Skeletal muscle satellite cell (primary cell): Measurements from ENCODE around the gene EPHA6.
A peak's percentile ranks its signal among the peaks of the same experiment; 100 is the strongest.

ENCODE experiments used
- H3K27me3 ChIP-seq: 2 replicates; pipeline ENCODE4 v1.7.0; 2013; ENCODE audit warnings: low read length; ENCODE audit not compliant: control insufficient read depth, insufficient read depth
- H3K36me3 ChIP-seq: 2 replicates; pipeline ENCODE4 v1.7.0; 2013; ENCODE audit warnings: mild to moderate bottlenecking, control low read depth, low read length; ENCODE audit not compliant: insufficient read depth
- H3K4me1 ChIP-seq: 2 replicates; pipeline ENCODE4 v1.7.0; 2013; ENCODE audit warnings: low read length; ENCODE audit not compliant: control insufficient read depth, insufficient read depth
- H3K4me2 ChIP-seq: 2 replicates; pipeline ENCODE4 v1.7.0; 2013; ENCODE audit warnings: mild to moderate bottlenecking, low read length
- H3K4me3 ChIP-seq: 2 replicates; pipeline ENCODE4 v1.7.0; 2013; ENCODE audit warnings: low read length
- H3K9ac ChIP-seq: 2 replicates; pipeline ENCODE4 v1.7.0; 2013; ENCODE audit warnings: mild to moderate bottlenecking, low read depth, low read length, moderate library complexity
- H3K9me3 ChIP-seq: replicated peaks from 2 replicates; pipeline ENCODE4 v1.7.0; 2013; ENCODE audit warnings: mild to moderate bottlenecking, control low read depth, low read length

EPHA6 gene

DNA sequence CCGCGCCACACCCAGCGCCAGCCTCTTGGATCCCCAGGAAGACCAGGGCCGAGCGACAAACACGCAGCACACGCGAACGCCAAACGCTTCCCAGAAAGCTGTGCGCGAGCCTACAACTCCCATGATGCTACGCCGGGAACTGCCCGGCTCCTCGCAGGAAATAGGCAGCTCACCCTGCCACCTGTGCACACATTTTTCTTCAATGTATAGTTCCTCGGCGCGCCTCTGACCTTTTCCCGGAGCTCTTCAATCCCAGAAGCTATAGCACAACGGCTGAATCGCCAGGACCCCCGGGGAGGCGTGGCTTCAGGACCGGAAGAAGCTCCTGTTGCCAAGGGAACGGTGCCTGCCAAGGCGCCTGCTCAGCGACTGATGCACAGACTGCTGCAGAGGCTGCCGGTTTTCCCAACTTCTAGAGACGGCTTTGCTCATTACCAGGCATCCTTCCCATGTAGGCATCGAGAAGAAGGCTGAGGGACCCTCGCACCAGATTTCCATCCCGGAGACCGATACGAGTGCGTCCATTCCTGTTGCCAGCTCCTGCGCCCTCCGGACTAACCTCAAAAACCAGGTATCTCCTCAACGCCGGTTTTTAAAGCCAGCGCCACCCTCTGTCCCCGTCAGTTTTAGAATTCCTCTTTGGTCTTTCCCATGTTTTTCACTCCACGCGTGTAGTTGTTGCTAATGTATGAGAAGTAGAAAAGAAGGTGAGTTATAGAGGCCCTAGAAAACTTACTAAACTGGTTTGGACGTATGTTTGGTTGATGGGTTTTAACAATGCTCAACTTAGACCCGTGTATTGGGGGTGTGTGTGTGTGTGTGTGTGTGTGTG lies 950.2 kb downstream of the EPHA6 start, which contains the start of gene ARL6:
Gene ARL6 (plus strand): TSS at position 352 of the 832 bp plus-strand sequence. CDS start 3,350 bp downstream, outside the sequence.
- H3K27me3 ChIP-seq, result no peaks in the 10 kb centered on the region
- peaks cover 9% of the 10 kb centered on the region for H3K4me1 ChIP-seq
- peak within 1 kb of the TSS; percentile 85 for H3K4me2 ChIP-seq
- H3K4me3 ChIP-seq, result peak within 1 kb of the TSS; percentile 83
- H3K36me3 ChIP-seq, result no peaks in the 10 kb centered on the region
- H3K9me3 ChIP-seq, result no peaks in the 10 kb centered on the region
- peak within 1 kb of the TSS; percentile 84 for H3K9ac ChIP-seq

DNA sequence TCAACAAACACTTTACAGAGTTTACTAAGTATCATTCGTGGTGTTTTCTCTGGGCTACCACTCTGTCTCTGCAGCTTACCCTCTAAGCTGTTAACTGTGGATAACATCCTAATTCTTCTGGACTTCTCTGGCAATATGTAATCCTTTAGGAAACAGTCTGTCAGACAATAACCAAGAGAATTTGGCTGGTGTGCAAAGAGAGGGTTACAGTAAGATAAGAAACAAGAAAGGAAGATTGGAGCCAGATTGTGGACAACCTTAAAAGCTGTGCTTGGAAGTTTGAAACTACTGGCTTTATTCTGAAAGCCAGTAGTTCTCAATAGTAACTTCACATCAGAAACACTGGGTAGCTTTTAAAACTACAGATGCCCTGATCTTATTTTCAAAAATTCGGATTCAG lies 950.9 kb downstream of the EPHA6 start:
- H3K9ac ChIP-seq, result peak overlapping the region; percentile 84
- H3K4me1 ChIP-seq, result peaks cover 9% of the 10 kb centered on the region
- H3K9me3 ChIP-seq, result no peaks in the 10 kb centered on the region
- H3K27me3 ChIP-seq, result no peaks in the 10 kb centered on the region
- peak overlapping the region; percentile 83 for H3K4me3 ChIP-seq
- H3K36me3 ChIP-seq, result no peaks in the 10 kb centered on the region
- H3K4me2 ChIP-seq, result peak overlapping the region; percentile 85

DNA sequence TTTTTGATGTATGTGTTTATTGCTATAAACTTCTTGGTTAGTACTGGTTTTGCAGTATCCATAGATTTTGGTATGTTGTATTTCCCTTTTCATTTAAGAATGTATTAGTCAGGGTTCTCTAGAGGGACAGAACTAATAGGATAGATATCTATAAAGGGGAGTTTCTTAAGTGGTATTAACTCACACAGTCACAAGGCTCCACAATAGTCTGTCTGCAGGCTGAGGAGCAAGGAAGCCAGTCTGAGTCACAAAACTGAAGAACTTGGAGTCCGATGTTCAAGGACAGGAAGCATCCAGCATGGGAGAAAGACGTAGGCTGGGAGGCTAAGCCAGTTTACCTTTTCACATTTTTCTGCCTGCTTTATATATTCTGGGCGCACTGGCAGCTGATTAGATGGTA lies 958.5 kb downstream of the EPHA6 start:
- Histone ChIP-seq H3K4me2 (no peak overlapping the region), H3K4me3 (no peak overlapping the region), H3K9me3 (no peaks in the 10 kb centered on the region), H3K9ac (no peak overlapping the region), H3K4me1 (no peaks in the 10 kb centered on the region), H3K36me3 (no peaks in the 10 kb centered on the region), H3K27me3 (no peaks in the 10 kb centered on the region)

DNA sequence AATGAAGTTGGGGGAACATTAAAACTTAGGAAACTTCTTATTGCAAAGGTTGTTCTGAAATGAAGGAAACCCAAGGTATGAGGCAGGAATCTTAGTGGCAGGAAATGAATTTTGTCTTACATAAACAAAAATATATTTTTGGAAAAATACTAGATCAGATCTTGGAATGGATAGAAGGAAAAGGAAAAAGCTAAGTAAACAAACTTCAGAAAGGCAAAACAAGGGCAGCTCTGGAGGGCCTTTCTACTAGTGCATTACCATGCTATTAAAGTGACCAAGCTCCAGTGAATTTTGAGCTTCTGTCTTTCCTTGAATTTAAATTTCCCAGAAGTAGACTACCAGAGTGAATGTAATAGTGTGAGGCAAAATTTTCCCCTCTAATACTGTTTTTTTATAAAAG lies 963.8 kb downstream of the EPHA6 start:
- H3K27me3 ChIP-seq, result no peaks in the 10 kb centered on the region
- H3K9ac ChIP-seq, result no peak overlapping the region
- H3K4me1 ChIP-seq, result no peaks in the 10 kb centered on the region
- no peaks in the 10 kb centered on the region for H3K36me3 ChIP-seq
- H3K4me2 ChIP-seq, result no peak overlapping the region
- no peaks in the 10 kb centered on the region for H3K9me3 ChIP-seq
- H3K4me3 ChIP-seq, result no peak overlapping the region

DNA sequence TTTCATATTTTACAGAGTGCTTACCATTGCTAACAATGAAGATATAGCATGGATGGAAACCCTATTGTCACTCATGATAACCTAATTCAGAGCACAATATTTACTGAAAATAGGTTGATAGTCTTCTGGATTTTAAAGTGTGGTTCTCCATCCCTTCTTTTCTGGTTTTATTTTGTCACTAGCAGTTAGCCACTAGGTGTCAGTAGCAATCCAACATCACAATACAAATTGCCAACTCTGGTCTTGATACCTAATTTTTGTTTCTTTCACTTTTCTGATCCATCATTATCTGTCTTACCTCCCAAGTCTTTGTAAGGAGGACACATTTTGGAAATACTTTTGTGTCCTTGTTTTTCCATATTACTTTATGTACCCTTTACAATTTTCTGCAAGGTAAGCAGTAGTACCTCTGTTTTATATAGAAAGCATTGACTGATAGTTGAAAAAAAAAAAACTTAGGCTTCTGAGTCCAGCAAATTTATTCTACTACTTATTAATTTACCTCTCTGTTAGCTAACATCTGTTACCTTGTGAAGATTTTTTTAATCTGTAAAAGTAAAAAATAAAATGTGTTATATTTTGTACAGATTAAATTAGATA lies 979.1 kb downstream of the EPHA6 start:
- H3K4me2 ChIP-seq, result no peak overlapping the region
- H3K4me1 ChIP-seq, result no peaks in the 10 kb centered on the region
- no peaks in the 10 kb centered on the region for H3K9me3 ChIP-seq
- no peak overlapping the region for H3K4me3 ChIP-seq
- no peaks in the 10 kb centered on the region for H3K27me3 ChIP-seq
- H3K36me3 ChIP-seq, result no peaks in the 10 kb centered on the region
- no peak overlapping the region for H3K9ac ChIP-seq

DNA sequence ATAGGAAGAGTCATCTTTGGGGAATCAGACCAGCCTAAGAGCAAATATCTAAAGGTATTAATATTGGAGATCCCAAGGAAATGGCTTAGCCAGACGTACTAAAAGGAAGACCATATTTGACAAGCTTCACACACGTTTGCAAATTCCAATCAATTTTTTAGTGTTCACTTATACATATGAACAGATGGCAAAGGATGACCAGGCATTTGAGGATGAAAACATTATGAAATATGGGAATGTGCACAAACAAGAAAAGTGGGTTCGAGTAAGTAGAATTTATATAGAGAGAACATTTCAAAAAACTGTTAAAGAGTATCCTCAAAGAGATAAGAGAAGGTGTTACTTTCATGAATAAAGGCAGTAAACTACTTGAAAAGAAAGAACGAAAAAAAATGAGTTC lies 981.6 kb downstream of the EPHA6 start:
- H3K4me3 ChIP-seq, result no peak overlapping the region
- no peak overlapping the region for H3K4me2 ChIP-seq
- no peaks in the 10 kb centered on the region for H3K4me1 ChIP-seq
- no peaks in the 10 kb centered on the region for H3K27me3 ChIP-seq
- H3K9me3 ChIP-seq, result no peaks in the 10 kb centered on the region
- no peak overlapping the region for H3K9ac ChIP-seq
- H3K36me3 ChIP-seq, result peaks cover 3% of the 10 kb centered on the region
